Measurements from ENCODE around the gene TRHDE.

DNA sequence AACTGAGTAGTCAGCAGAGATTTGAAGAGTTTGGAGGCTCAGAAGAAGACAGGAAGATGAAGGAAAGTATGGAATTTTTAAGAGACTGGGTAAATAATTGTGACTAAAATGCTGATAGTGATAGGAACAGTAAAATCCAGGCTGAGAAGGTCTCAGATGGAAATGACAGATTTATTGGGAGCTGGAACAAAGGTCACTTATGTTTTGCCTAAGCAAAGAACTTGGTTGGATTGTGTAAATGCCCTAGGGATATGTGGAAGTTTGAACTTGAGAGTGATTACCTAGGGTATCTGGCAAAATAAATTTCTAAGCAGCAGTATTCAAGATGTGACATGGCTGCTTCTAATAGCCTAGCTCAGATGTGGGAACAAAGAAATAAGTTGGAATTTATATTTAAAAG, 180.9 kb downstream of the TRHDE start:
- TF ChIP-seq CTCF (IDR thresholded peaks at IDR 0.05) = no peak
- no peak for TF ChIP-seq POLR2A (IDR thresholded peaks at IDR 0.05)
